ENCODE results near the gene PLEKHJ1. TPM values are rescaled to one million over a fixed set of nuclear protein-coding genes. Genes with fewer than 3 reads are reported as not detected.

Gene PLEKHJ1, protein sequence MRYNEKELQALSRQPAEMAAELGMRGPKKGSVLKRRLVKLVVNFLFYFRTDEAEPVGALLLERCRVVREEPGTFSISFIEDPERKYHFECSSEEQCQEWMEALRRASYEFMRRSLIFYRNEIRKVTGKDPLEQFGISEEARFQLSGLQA
- 119 TPM in 2 replicates for total RNA-seq (2022)
- percentile 71 among the genes with signal in this experiment for Bru-seq, nascent RNA
- BruChase-seq, experiment 1, labeled RNA remaining after a 2-hour chase, result percentile 79 among the genes with signal in this experiment
- percentile 89 among the genes with signal in this experiment for BruChase-seq, experiment 2, labeled RNA remaining after a 6-hour chase
- long read RNA-seq, transcript PLEKHJ1-206 (5 exons, 1,311 nt), result minor isoform, 12 of 289 reads
- long read RNA-seq, transcript PLEKHJ1-201 (6 exons, 1,206 nt), result major isoform, 236 of 289 reads
- long read RNA-seq, partial matches to known transcripts, result 7 of 289 reads
- long read RNA-seq, other reads (novel, unspliced or antisense), result 25 of 289 reads

DNA sequence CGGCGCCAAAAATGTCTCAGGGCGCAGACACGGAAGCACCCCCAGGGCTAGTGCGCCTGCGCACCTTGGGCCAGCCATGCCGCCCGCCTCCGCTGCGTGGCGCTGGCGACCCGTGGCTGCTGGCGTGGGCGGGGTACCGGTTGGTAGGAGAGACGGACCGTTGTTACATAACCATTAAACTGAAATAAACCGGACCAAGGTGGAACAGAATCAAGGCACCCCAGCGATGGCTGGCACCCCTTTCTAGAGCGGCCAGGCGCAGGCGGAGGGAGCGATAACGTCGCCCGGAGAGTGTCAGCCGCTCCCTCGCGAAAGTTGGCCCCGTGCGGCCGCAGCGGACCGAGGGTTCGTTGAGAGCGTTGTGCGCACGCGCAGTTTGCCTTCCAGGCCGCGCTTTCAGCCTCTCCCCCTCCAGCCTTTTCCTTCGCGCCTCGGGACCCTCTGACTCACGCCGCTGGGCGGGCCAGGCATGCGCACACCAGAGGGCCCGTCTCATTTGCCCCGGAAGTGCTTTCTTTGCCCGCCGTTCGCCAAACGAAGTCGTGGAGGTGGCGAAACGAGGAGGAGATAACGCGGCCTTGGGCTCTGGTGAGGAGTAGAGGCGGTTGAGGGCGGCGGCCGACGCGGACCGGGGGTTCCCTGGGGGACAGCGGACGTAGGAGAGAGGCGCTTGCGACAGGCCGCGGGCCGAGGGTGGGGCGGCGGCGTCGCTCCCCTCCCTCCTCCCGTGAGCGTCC is at the start of gene PLEKHJ1, which contains the start of gene SF3A2:
Gene PLEKHJ1, minus strand, starts transcription at position 16 of the 737 bp plus-strand sequence. CDS start 81 bp downstream, outside the sequence.
Gene SF3A2, plus strand, starts transcription at position 511 of the 737 bp plus-strand sequence. CDS start 6,595 bp downstream, outside the sequence.
- intact Hi-C loops (cut with micrococcal nuclease; ENCODE audit: unreplicated experiment), result loop anchor here (1.0 to 5.0 kb wide), 5 partner anchors 32 to 191 kb away; partner anchors contain the start of gene TIMM13
- Mint-ChIP-seq H3K27ac (ENCODE audit: unreplicated experiment) (peak within 1 kb of the TSS; percentile 95), H3K27me3 (ENCODE audit: insufficient read depth, unreplicated experiment) (no peaks in the 10 kb centered on the region), H3K4me1 (ENCODE audit: low read depth, unreplicated experiment) (peaks cover 17% of the 10 kb centered on the region), H3K9me3 (ENCODE audit: unreplicated experiment) (no peaks in the 10 kb centered on the region), H3K36me3 (ENCODE audit: insufficient read depth, unreplicated experiment) (peaks cover 85% of the 10 kb centered on the region), H3K4me3 (ENCODE audit: unreplicated experiment) (peak within 1 kb of the TSS; percentile 84)
- no peaks in the 10 kb centered on the region for H3K36me3 ChIP-seq (ENCODE audit: control insufficient read depth, insufficient read depth, low read length)
- H3K4me1 ChIP-seq, result peaks cover 26% of the 10 kb centered on the region
- no peaks in the 10 kb centered on the region for H3K9me3 ChIP-seq
- POLR2A ChIA-PET, result interaction anchor here (0.6 to 1.0 kb wide), 2 partner anchors 67 to 92 kb away, joined by 5 to 7 read pairs; partner anchors contain the start of gene LSM7
- TF ChIP-seq, protein P1, sequence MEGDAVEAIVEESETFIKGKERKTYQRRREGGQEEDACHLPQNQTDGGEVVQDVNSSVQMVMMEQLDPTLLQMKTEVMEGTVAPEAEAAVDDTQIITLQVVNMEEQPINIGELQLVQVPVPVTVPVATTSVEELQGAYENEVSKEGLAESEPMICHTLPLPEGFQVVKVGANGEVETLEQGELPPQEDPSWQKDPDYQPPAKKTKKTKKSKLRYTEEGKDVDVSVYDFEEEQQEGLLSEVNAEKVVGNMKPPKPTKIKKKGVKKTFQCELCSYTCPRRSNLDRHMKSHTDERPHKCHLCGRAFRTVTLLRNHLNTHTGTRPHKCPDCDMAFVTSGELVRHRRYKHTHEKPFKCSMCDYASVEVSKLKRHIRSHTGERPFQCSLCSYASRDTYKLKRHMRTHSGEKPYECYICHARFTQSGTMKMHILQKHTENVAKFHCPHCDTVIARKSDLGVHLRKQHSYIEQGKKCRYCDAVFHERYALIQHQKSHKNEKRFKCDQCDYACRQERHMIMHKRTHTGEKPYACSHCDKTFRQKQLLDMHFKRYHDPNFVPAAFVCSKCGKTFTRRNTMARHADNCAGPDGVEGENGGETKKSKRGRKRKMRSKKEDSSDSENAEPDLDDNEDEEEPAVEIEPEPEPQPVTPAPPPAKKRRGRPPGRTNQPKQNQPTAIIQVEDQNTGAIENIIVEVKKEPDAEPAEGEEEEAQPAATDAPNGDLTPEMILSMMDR (IDR thresholded peaks at IDR 0.05; ENCODE audit: insufficient read depth in 1 of 2, low read depth in 1 of 2, low read length in 1 of 2, severe bottlenecking in 1 of 2, unreplicated experiment in 1 of 2), result peak; percentile 92 to 94
- no TSS peak for BruUV-seq (replicated peaks)
- peak; percentile 96 to 98 for DNase-seq
- CTCF ChIA-PET, result interaction anchor here (0.6 to 1.0 kb wide), 7 partner anchors 24 to 217 kb away, joined by 3 to 5 read pairs (median 4); no protein-coding TSS in a partner anchor
- H3K4me3 ChIP-seq (ENCODE audit: low read depth, low read length), result peak within 1 kb of the TSS; percentile 65
- no peaks in the 10 kb centered on the region for H3K27me3 ChIP-seq (replicated peaks; ENCODE audit: control insufficient read depth, insufficient read depth, low read length)

GRCh38 chr19:2283835-2284507 is 47.8 kb upstream of the PLEKHJ1 start:
- no peaks in the 10 kb centered on the region for H3K4me1 ChIP-seq
- Mint-ChIP-seq H3K36me3 (ENCODE audit: insufficient read depth, unreplicated experiment) (peaks cover 17% of the 10 kb centered on the region), H3K4me1 (ENCODE audit: low read depth, unreplicated experiment) (no peaks in the 10 kb centered on the region), H3K4me3 (ENCODE audit: unreplicated experiment) (no peak overlapping the region), H3K27ac (ENCODE audit: unreplicated experiment) (no peak overlapping the region), H3K27me3 (ENCODE audit: insufficient read depth, unreplicated experiment) (peaks cover 4% of the 10 kb centered on the region), H3K9me3 (ENCODE audit: unreplicated experiment) (no peaks in the 10 kb centered on the region)
- H3K9me3 ChIP-seq, result no peaks in the 10 kb centered on the region
- no peak for DNase-seq
- H3K27me3 ChIP-seq (replicated peaks; ENCODE audit: control insufficient read depth, insufficient read depth, low read length), result no peaks in the 10 kb centered on the region; the same call in 1 of the 2 replicates
- CTCF ChIA-PET, result no interaction called here
- no TSS peak for BruUV-seq (replicated peaks)
- POLR2A ChIA-PET, result no interaction called here
- TF ChIP-seq, protein P1 (IDR thresholded peaks at IDR 0.05; ENCODE audit: insufficient read depth in 1 of 2, low read depth in 1 of 2, low read length in 1 of 2, severe bottlenecking in 1 of 2, unreplicated experiment in 1 of 2), result no peak
- intact Hi-C loops (cut with micrococcal nuclease; ENCODE audit: unreplicated experiment), result no loop called here
- no peaks in the 10 kb centered on the region for H3K36me3 ChIP-seq (ENCODE audit: control insufficient read depth, insufficient read depth, low read length)
- no peak overlapping the region for H3K4me3 ChIP-seq (ENCODE audit: low read depth, low read length)

Measured in Caco-2 (cell line).